ENCODE data around the gene LGALS13.

The LGALS13 gene

DNA sequence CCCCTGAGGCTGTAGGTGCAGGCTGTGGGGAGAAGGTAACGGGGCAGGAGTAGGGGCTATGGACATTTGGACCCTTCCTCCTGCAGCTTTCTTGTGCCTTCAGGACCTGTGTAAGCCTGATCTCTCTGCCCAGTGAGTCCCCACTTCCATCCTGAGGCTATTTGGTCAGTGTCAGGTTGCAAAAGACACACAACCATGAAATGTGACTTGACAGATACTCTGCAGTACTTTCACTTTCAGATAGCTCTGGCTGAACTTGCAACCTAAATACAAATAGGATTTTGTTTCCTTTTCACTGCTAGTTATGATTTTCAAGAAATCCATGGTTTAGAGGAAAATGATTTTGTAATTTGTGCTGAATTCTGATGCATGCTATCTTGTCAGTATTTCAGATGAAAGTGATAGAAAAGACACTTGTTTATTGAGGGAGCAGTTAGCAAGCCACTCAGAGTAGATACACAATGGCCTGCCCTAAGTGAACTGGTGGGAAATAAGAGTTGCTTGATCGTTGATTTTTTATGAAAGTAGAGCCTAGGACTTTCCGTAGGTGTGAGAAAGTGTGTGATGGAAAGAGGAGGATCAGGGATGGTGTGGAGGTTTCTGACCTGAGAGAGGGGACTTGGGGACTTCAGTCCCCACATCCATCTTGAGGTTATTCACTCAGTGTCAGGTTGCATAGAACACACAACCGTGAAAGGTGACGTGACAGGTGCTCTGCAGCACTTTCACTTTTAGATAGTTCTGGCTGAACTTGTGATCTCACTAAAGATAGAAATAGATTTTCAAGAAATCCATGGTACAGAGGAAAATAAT is 44.3 kb upstream of the LGALS13 start:
- TF ChIP-seq HDGF (IDR thresholded peaks at IDR 0.05; ENCODE audit: borderline replicate concordance) (no peak), FOXA1 (IDR thresholded peaks at IDR 0.05) (peak; percentile 60; the same call in 1 of the 2 replicates)
- TF ChIP-seq, protein P1, sequence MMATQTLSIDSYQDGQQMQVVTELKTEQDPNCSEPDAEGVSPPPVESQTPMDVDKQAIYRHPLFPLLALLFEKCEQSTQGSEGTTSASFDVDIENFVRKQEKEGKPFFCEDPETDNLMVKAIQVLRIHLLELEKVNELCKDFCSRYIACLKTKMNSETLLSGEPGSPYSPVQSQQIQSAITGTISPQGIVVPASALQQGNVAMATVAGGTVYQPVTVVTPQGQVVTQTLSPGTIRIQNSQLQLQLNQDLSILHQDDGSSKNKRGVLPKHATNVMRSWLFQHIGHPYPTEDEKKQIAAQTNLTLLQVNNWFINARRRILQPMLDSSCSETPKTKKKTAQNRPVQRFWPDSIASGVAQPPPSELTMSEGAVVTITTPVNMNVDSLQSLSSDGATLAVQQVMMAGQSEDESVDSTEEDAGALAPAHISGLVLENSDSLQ (IDR thresholded peaks at IDR 0.05), result peak; percentile 43; the same call in 1 of the 2 replicates
- DNase-seq (ENCODE audit: extremely low spot score), result peak; percentile 29
- CTCF ChIA-PET, result no interaction called here
- POLR2A ChIA-PET, result interaction anchor here (1.2 kb wide), 1 partner anchor 122 kb away, joined by 7 read pairs; the partner anchor contains the start of gene RPS16

DNA sequence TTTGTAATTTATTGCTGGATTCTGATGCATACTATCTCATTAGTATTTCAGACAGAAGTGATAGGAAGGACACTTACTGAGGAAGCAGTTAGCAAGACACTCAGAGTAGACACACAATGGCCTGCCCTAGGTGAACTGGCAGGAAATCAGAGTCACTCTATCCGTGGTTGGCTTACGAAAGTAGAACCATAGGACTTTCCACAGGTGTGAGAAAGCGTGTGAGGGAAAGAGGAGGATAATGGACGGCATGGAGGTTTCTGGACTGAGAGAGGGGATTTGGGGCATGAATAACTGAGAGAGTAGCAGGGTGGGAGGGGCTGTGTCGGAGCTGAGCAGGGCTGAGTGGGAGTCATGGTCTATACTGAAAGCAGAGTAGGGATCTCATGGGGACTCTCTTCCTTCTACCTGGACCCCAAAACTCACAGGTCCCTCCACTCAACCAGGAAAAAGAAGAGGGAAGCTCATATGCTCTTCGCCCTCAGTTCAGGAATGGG is 43.7 kb upstream of the LGALS13 start:
- DNase-seq (ENCODE audit: extremely low spot score), result no peak
- ChIA-PET POLR2A (no interaction called here), CTCF (no interaction called here)
- TF ChIP-seq ZNF384 (IDR thresholded peaks at IDR 0.05), result no peak

DNA sequence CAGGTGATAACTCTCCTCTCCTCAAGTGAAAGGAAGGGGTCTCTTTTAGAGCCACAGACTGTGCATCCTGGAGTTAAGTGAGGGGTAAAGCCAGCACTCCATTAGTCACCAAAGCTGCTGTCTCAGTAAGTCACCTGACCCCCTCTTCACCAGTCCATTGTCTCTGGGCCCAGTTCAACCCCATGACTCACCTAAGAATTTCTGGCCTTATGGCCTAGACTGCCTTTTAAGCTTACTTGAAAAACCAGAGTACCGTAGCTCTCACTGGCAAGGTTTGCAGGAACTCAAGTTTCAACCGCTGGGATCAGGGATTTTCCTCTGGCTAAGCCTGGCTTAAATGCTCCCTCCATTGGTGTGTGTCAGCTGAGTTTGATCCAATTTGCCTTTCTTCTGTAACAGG is 38.9 kb upstream of the LGALS13 start:
- DNase-seq (ENCODE audit: extremely low spot score), result no peak
- TF ChIP-seq HDGF (IDR thresholded peaks at IDR 0.05; ENCODE audit: borderline replicate concordance) (no peak), FOXM1 (IDR thresholded peaks at IDR 0.05; ENCODE audit: borderline replicate concordance) (no peak), L3MBTL2 (conservative IDR thresholded peaks at IDR 0.05) (no peak), LEF1 (IDR thresholded peaks at IDR 0.05; ENCODE audit: borderline replicate concordance) (no peak), BHLHE40 (IDR thresholded peaks at IDR 0.05; ENCODE audit: borderline replicate concordance) (no peak), FOXA1 (IDR thresholded peaks at IDR 0.05) (no peak), TARDBP (IDR thresholded peaks at IDR 0.05) (no peak)
- ChIA-PET POLR2A (no interaction called here), CTCF (interaction anchor here (0.5 kb wide), 1 partner anchor 12 kb away, joined by 8 read pairs; no protein-coding TSS in a partner anchor)

DNA sequence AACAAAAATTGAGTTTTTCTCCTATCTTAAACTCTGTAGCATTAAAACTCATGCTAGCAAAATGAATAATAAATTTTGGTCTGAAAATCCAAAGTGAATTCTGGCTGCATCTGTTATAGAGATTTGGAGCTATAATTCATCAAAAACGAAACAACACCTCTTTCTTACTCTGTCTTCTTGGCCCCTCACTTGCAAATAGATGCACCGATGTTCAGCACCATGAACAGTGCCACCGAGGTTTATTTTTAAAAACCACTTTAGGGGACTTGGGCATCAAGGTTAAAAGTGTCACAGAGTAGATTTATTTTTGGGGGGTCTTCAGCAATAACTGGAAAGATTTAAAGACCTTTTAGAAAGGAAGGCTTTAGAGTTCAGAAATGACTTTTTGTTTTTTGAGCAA is 36.3 kb upstream of the LGALS13 start:
- CTCF ChIA-PET, result interaction anchor here (0.6 kb wide), 1 partner anchor 84 kb away, joined by 3 read pairs; no protein-coding TSS in a partner anchor
- no peak for DNase-seq (ENCODE audit: extremely low spot score)
- POLR2A ChIA-PET, result no interaction called here
- TF ChIP-seq, protein P1 (IDR thresholded peaks at IDR 0.05), result no peak
- TF ChIP-seq SUZ12 (IDR thresholded peaks at IDR 0.05), result no peak
- TF ChIP-seq NFRKB (IDR thresholded peaks at IDR 0.05), result no peak
- no peak for TF ChIP-seq FOXA1 (IDR thresholded peaks at IDR 0.05)
- TF ChIP-seq FOXM1 (IDR thresholded peaks at IDR 0.05; ENCODE audit: borderline replicate concordance), result no peak

DNA sequence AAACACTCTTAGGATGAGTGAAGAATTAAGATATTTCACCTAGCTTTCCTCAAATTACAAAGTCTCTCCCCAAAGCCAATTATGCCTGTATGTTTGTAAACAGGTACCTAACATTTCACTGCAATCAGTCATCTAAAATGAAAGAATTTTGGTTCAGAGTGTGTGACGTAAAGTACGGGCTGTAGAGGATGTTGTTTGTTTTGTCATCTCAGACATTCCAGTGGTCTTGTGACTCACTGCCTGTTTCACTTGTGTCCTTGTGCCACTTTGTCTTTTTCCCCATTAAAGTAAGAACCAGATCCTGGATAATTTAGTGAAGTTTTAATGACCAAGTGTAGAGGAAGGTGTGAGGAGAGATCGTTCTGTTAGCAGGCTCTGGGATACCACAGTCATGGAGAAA is 33.7 kb upstream of the LGALS13 start:
- CTCF ChIA-PET, result no interaction called here
- TF ChIP-seq SP1 (IDR thresholded peaks at IDR 0.05) (no peak), LEF1 (IDR thresholded peaks at IDR 0.05; ENCODE audit: borderline replicate concordance) (no peak), BHLHE40 (IDR thresholded peaks at IDR 0.05; ENCODE audit: borderline replicate concordance) (no peak), FOXA1 (IDR thresholded peaks at IDR 0.05) (no peak), ARNT (IDR thresholded peaks at IDR 0.05) (no peak), ELF4 (IDR thresholded peaks at IDR 0.05) (no peak), SUZ12 (IDR thresholded peaks at IDR 0.05) (no peak), FOXK2 (IDR thresholded peaks at IDR 0.05) (no peak), HDGF (IDR thresholded peaks at IDR 0.05; ENCODE audit: borderline replicate concordance) (no peak), FOXM1 (IDR thresholded peaks at IDR 0.05; ENCODE audit: borderline replicate concordance) (no peak), L3MBTL2 (conservative IDR thresholded peaks at IDR 0.05) (no peak), TARDBP (IDR thresholded peaks at IDR 0.05) (no peak), CTBP1 (IDR thresholded peaks at IDR 0.05; ENCODE audit: borderline replicate concordance) (no peak)
- TF ChIP-seq, protein P1 (IDR thresholded peaks at IDR 0.05), result no peak

DNA sequence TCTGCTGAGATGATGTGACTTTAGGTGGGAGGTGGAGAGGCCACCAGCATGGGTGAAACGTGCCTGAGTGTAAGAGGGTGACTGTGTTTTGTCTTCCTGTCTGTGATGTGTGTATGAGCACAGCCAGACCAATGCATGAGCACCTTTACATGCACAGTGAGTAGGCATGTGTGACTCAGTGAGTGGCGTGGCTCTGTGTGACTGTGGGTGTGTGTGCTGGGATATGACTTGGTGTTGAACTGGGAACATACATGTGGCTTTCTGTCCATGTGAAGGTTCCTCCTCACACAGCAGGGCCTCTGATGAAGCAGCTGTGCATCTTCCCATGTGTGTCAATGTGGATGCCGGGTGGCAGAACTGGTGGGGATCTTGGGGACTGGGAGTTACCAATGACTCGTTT is 19.9 kb upstream of the LGALS13 start:
- no peak for TF ChIP-seq ARNT (IDR thresholded peaks at IDR 0.05)
- no peak for TF ChIP-seq ZNF384 (IDR thresholded peaks at IDR 0.05)
- TF ChIP-seq HDGF (IDR thresholded peaks at IDR 0.05; ENCODE audit: borderline replicate concordance), result no peak
- TF ChIP-seq SP1 (IDR thresholded peaks at IDR 0.05), result no peak
- TF ChIP-seq FOXA1 (IDR thresholded peaks at IDR 0.05), result no peak
- TF ChIP-seq FOXM1 (IDR thresholded peaks at IDR 0.05; ENCODE audit: borderline replicate concordance), result no peak
- TF ChIP-seq, protein P1 (IDR thresholded peaks at IDR 0.05), result no peak
- TF ChIP-seq FOXK2 (IDR thresholded peaks at IDR 0.05), result no peak
- TF ChIP-seq NFRKB (IDR thresholded peaks at IDR 0.05), result no peak
- TF ChIP-seq L3MBTL2 (conservative IDR thresholded peaks at IDR 0.05), result no peak
- no peak for TF ChIP-seq TARDBP (IDR thresholded peaks at IDR 0.05)
- no peak for TF ChIP-seq SUZ12 (IDR thresholded peaks at IDR 0.05)
- TF ChIP-seq CTBP1 (IDR thresholded peaks at IDR 0.05; ENCODE audit: borderline replicate concordance), result no peak
- ChIA-PET POLR2A (no interaction called here), CTCF (no interaction called here)
- DNase-seq (ENCODE audit: extremely low spot score), result no peak

More for the DNA sequence above, 33.7 kb upstream of the LGALS13 start:
- POLR2A ChIA-PET, result no interaction called here
- DNase-seq (ENCODE audit: extremely low spot score), result no peak
